GM12864 (cell line): ENCODE results near the gene OSCAR.

ENCODE experiments used
- DNase-seq: peaks from one replicate; pipeline ENCODE4 v3.0.0-alpha.2; 2011; ENCODE audit warnings: low read depth
- H3K4me3 ChIP-seq: 2 replicates; pipeline ENCODE4 v1.5.1; 2011; ENCODE audit warnings: mild to moderate bottlenecking, low read depth, low read length, control low read depth
- CTCF ChIP-seq: IDR thresholded peaks from 2 replicates; pipeline ENCODE4 v1.5.1; 2011; ENCODE audit warnings: low read depth, mild to moderate bottlenecking, moderate library complexity, low read length, control low read depth, inconsistent platforms; ENCODE audit errors: missing control alignments

Gene OSCAR

GRCh38 chr19:54133957-54134590 lies 33.5 kb upstream of the OSCAR start:
- no peak overlapping the region for H3K4me3 ChIP-seq
- no peak for DNase-seq

GRCh38 chr19:54133312-54133956 lies 32.8 kb upstream of the OSCAR start:
- no peak overlapping the region for H3K4me3 ChIP-seq
- DNase-seq: peak; percentile 49
- TF ChIP-seq CTCF: no peak

More at GRCh38 chr19:54133957-54134590, 33.5 kb upstream of the OSCAR start:
- TF ChIP-seq CTCF: no peak

- no peak for DNase-seq
- TF ChIP-seq CTCF: no peak
- H3K4me3 ChIP-seq: no peak overlapping the region
Observed at GRCh38 chr19:54129617-54129996, 29.0 kb upstream of the OSCAR start.

GRCh38 chr19:54128796-54129616 lies 28.4 kb upstream of the OSCAR start:
- DNase-seq: no peak
- H3K4me3 ChIP-seq: no peak overlapping the region
- TF ChIP-seq CTCF: no peak

- no peak for TF ChIP-seq CTCF
- no peak for DNase-seq
- H3K4me3 ChIP-seq: no peak overlapping the region
Observed at GRCh38 chr19:54128441-54128725, 27.8 kb upstream of the OSCAR start.

- DNase-seq: no peak
- no peak for TF ChIP-seq CTCF
- no peak overlapping the region for H3K4me3 ChIP-seq
Observed at GRCh38 chr19:54127688-54128440, 27.3 kb upstream of the OSCAR start.
